Thyroid gland (tissue), 4 donors: ENCODE measurements around the gene CSMD2.

Source experiments
- CTCF ChIP-seq, 6 experiments: fragments of 200-600 bp in 3 of 6; fragments of 450-650 bp in 3 of 6; sonication (generic) in 3 of 6; IDR thresholded peaks; one replicate each; pipeline ENCODE4 v1.5.1; 2016 to 2019; ENCODE audit warnings: antibody characterized with exemption in 6 of 6, mild to moderate bottlenecking in 2 of 6, inconsistent platforms in 1 of 6, moderate library complexity in 1 of 6
- POLR2A ChIP-seq, 2 donors: fragments of 450-650 bp; IDR thresholded peaks; one replicate each; pipeline ENCODE4 v1.6.1; 2017; ENCODE audit warnings: antibody characterized with exemption in 2 of 2, mild to moderate bottlenecking in 2 of 2, moderate library complexity in 1 of 2

GRCh38 chr1:33547576-33547975 lies 617.5 kb downstream of the CSMD2 start:
- no peak for TF ChIP-seq CTCF (IDR thresholded peaks at IDR 0.05)
- TF ChIP-seq POLR2A (IDR thresholded peaks at IDR 0.05): no peak
